ENCODE results near the gene RAE1. TPM values are rescaled to one million over a fixed set of nuclear protein-coding genes. Genes with fewer than 3 reads are reported as not detected.
A peak's percentile ranks its signal among the peaks of the same experiment; 100 is the strongest.

RAE1 gene
- total RNA-seq, 1 donor from 2014 or later: 36.6 TPM

DNA sequence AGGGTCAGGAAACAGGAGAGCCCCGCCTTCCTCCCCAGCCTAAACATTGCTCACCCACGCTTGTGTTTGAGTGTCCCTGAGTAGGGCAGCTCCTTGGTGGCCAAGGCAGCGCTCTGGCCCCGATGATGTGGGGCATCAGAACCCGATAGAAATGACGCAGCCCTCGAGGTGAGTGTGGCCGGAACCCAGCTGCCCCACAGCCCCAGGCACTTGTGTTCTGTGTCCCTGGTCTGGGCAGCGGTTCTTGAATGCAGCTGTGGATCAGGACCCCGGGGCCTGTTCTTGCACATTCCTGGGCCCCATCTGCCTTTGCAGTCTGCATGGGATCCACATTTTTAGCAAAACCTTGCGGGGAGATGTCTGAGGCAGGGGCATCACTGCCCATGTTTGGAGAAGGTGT, 53.0 kb downstream of the RAE1 start:
- no peak for ATAC-seq (ENCODE audit: low read depth)
- H3K4me3 Mint-ChIP-seq: peak overlapping the region; percentile 11
- intact Hi-C loops (cut with micrococcal nuclease): no loop called here
- no peak for DNase-seq
- H3K27ac Mint-ChIP-seq: no peak overlapping the region
- CTCF ChIA-PET: interaction anchor here (1.1 kb wide), 1 partner anchor 29 kb away, joined by 3 read pairs; no protein-coding TSS in a partner anchor
- H3K27me3 Mint-ChIP-seq: no peaks in the 10 kb centered on the region
- TF ChIP-seq, protein P1, sequence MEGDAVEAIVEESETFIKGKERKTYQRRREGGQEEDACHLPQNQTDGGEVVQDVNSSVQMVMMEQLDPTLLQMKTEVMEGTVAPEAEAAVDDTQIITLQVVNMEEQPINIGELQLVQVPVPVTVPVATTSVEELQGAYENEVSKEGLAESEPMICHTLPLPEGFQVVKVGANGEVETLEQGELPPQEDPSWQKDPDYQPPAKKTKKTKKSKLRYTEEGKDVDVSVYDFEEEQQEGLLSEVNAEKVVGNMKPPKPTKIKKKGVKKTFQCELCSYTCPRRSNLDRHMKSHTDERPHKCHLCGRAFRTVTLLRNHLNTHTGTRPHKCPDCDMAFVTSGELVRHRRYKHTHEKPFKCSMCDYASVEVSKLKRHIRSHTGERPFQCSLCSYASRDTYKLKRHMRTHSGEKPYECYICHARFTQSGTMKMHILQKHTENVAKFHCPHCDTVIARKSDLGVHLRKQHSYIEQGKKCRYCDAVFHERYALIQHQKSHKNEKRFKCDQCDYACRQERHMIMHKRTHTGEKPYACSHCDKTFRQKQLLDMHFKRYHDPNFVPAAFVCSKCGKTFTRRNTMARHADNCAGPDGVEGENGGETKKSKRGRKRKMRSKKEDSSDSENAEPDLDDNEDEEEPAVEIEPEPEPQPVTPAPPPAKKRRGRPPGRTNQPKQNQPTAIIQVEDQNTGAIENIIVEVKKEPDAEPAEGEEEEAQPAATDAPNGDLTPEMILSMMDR (IDR thresholded peaks at IDR 0.05): no peak
- H3K9me3 Mint-ChIP-seq: no peaks in the 10 kb centered on the region
- peaks cover 78% of the 10 kb centered on the region for H3K4me1 Mint-ChIP-seq
- POLR2A ChIA-PET: interaction anchor here (0.6 to 9.6 kb wide), 5 partner anchors 9 to 72 kb away, joined by 3 to 244 read pairs (median 15); partner anchors contain the start of gene RBM38
- H3K36me3 Mint-ChIP-seq (ENCODE audit: low read depth): peaks cover 85% of the 10 kb centered on the region

DNA sequence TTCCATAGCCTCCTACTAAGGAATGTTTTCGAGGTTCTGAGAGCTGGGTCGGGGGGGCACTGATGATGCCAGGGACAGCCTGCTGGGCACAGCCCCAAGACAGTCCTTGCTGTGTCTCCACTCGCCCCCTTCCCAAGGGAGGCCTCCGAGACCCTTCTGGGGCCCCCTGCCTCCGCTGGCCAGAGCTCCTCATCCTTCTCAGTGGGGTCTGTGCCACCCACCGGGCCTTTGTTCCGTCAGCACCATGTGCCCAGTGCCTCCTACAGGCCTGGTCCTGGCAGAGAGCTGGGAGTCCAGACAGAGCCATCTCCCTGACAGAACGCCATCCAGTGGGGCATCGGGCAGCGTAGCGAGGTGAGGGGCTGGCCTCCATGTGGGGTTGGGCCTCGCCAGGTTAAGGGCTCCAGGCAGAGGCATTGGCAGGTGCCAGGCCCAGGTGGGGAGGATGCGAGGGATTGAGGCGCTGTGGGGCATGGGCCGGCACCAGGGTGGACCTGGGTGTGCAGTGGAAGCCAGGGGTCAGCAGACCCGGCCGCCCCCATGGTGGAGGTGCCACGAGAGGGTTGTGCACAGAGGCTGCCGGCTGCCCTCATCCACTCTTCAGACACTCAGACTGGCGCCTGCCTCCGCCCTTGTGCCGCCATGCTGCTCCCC, 53.5 kb downstream of the RAE1 start:
- ChIA-PET CTCF (no interaction called here), POLR2A (interaction anchor here (0.6 to 9.6 kb wide), 6 partner anchors 8 to 829 kb away, joined by 3 to 244 read pairs (median 6); partner anchors contain the start of gene RBM38)
- intact Hi-C loops (cut with micrococcal nuclease): no loop called here
- Mint-ChIP-seq H3K4me1 (peaks cover 74% of the 10 kb centered on the region), H3K36me3 (ENCODE audit: low read depth) (peaks cover 84% of the 10 kb centered on the region), H3K27me3 (no peaks in the 10 kb centered on the region), H3K27ac (no peak overlapping the region), H3K4me3 (no peak overlapping the region), H3K9me3 (no peaks in the 10 kb centered on the region)
- ATAC-seq (ENCODE audit: low read depth) (no peak), DNase-seq (no peak)
- TF ChIP-seq, protein P1 (IDR thresholded peaks at IDR 0.05): no peak

DNA sequence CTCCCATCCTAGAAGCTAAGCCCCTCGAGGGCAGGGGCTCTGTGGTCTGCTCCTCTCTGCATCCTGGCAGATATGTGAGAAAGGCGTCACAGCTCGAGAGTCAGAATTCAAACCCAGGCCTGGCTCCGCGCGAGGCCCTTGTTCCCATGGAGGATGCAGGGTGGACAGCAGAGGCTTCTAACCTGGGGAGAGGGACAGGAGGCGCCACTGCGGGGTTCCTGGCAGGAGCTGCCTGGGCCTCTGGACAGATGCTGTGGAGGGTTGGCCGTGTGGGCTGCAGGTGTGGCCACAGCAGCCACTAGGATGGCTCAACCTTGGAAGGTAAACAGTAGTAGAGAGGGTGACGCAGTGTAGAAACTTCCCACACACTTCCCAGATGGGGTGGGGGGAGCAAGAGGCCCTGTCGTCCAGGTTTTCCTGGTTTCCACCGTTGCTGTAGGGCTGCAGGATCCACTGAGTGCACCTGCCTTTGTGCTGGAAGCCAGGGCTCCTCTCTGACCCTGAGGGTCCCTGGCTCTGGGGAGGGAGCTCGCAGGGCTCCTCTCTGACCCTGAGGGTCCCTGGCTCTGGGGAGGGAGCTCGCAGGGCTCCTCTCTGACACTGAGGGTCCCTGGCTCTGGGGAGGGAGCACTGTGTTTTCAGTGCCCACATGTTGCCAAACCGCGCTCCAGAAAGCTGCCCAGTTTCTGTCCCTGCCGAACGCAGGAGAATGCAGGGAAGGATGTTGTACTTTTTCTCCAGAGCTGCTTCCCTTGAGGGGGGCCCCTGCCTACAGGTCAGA, 54.4 kb downstream of the RAE1 start:
- intact Hi-C loops (cut with micrococcal nuclease): no loop called here
- ChIA-PET CTCF (interaction anchor here (0.9 kb wide), 1 partner anchor 29 kb away, joined by 3 read pairs; no protein-coding TSS in a partner anchor), POLR2A (interaction anchor here (0.6 to 9.6 kb wide), 4 partner anchors 7 to 829 kb away, joined by 3 to 244 read pairs (median 5); partner anchors contain the start of gene RBM38)
- Mint-ChIP-seq H3K4me1 (peaks cover 69% of the 10 kb centered on the region), H3K27ac (no peak overlapping the region), H3K36me3 (ENCODE audit: low read depth) (peaks cover 89% of the 10 kb centered on the region), H3K4me3 (no peak overlapping the region), H3K27me3 (no peaks in the 10 kb centered on the region), H3K9me3 (no peaks in the 10 kb centered on the region)
- DNase-seq (no peak), ATAC-seq (ENCODE audit: low read depth) (no peak)
- TF ChIP-seq, protein P1 (IDR thresholded peaks at IDR 0.05): no peak

DNA sequence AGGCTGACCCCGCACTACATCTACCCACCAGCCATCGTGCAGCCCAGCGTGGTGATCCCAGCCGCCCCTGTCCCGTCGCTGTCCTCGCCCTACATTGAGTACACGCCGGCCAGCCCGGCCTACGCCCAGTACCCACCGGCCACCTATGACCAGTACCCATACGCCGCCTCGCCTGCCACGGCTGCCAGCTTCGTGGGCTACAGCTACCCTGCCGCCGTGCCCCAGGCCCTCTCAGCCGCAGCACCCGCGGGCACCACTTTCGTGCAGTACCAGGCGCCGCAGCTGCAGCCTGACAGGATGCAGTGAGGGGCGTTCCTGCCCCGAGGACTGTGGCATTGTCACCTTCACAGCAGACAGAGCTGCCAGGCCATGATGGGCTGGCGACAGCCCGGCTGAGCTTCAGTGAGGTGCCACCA, 56.5 kb downstream of the RAE1 start:
- no peak for DNase-seq
- Mint-ChIP-seq H3K9me3 (no peaks in the 10 kb centered on the region), H3K4me3 (no peak overlapping the region), H3K27me3 (no peaks in the 10 kb centered on the region), H3K36me3 (ENCODE audit: low read depth) (peaks cover 71% of the 10 kb centered on the region), H3K4me1 (peaks cover 56% of the 10 kb centered on the region), H3K27ac (no peak overlapping the region)
- intact Hi-C loops (cut with micrococcal nuclease): no loop called here
- ChIA-PET POLR2A (interaction anchor here (0.7 to 2.3 kb wide), 2 partner anchors 9 to 16 kb away, joined by 3 to 9 read pairs; no protein-coding TSS in a partner anchor), CTCF (no interaction called here)
- TF ChIP-seq, protein P1 (IDR thresholded peaks at IDR 0.05): no peak
- no peak for ATAC-seq (ENCODE audit: low read depth)

DNA sequence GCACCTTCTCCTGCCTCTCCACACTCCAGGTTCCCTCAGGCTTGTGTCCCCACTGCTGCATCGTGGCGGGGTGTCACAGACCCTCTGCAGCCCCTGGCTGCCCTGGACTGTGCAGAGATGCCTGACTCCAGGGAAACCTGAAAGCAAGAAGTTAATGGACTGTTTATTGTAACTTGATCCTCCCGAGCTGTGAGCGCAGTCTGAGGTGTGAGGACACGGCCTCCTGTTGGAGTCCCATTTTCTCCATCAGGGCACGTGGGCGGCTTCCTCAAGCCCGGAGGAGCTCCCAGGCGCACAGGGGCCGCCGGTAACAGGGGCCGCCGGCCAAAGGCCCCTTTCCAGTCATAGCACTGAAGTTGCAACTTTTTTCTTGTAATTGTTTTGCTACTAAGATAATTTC, 57.1 kb downstream of the RAE1 start:
- Mint-ChIP-seq H3K4me1 (peaks cover 52% of the 10 kb centered on the region), H3K27me3 (no peaks in the 10 kb centered on the region), H3K9me3 (no peaks in the 10 kb centered on the region), H3K4me3 (no peak overlapping the region), H3K36me3 (ENCODE audit: low read depth) (peaks cover 65% of the 10 kb centered on the region), H3K27ac (no peak overlapping the region)
- CTCF ChIA-PET: no interaction called here
- TF ChIP-seq, protein P1 (IDR thresholded peaks at IDR 0.05): no peak
- POLR2A ChIA-PET: interaction anchor here (2.3 kb wide), 1 partner anchor 9 kb away, joined by 9 read pairs; no protein-coding TSS in a partner anchor
- ATAC-seq (ENCODE audit: low read depth): no peak
- no peak for DNase-seq
- intact Hi-C loops (cut with micrococcal nuclease): no loop called here

Data from activated B cell treated with CpG ODN at 0.5 μM for 24 hours (primary cell).